SW480 (cell line): ENCODE data around the gene ADCY6.
"Not testable (repeated sequence)": the region's sequence is repeated elsewhere in the genome, so short reads cannot be mapped to it uniquely, and the experiment has no call there.

Experiments
- DNase-seq: peaks from one replicate; pipeline ENCODE4 v3.0.0-alpha.2; 2016; ENCODE audit warnings: low spot score

ADCY6 gene

GRCh38 chr12:48750769-48751356 is 38.0 kb downstream of the ADCY6 start:
- DNase-seq = no peak

GRCh38 chr12:48750215-48750614 is 38.7 kb downstream of the ADCY6 start:
- no peak for DNase-seq

GRCh38 chr12:48744251-48745008 is 44.5 kb downstream of the ADCY6 start:
- no peak for DNase-seq

- DNase-seq = no peak
Measured at GRCh38 chr12:48739618-48740269, 49.1 kb downstream of the ADCY6 start.

GRCh38 chr12:48736456-48736855 is 52.4 kb downstream of the ADCY6 start:
- no peak for DNase-seq

GRCh38 chr12:48728807-48729206 is 60.1 kb downstream of the ADCY6 start:
- no peak for DNase-seq

- not testable (repeated sequence) for DNase-seq
Measured at GRCh38 chr12:48720737-48721136, 68.2 kb downstream of the ADCY6 start.

GRCh38 chr12:48720171-48720570 is 68.7 kb downstream of the ADCY6 start:
- DNase-seq = not testable (repeated sequence)

- not testable (repeated sequence) for DNase-seq
Measured at GRCh38 chr12:48719002-48719401, 69.9 kb downstream of the ADCY6 start.

- DNase-seq = no peak
Measured at GRCh38 chr12:48717252-48717695, 71.6 kb downstream of the ADCY6 start.

GRCh38 chr12:48716493-48717251 is 72.2 kb downstream of the ADCY6 start, which contains the start of gene CCNT1:
TSS of gene CCNT1 (minus strand) at chr12:48716707. CDS start at chr12:48716675, 32 bp downstream.
- DNase-seq = peak; percentile 100
